WTC11 (cell line): ENCODE measurements around the gene MLEC. TPM values are rescaled to one million over a fixed set of nuclear protein-coding genes. Genes with fewer than 3 reads are reported as not detected.

Experiments used
- ATAC-seq: fragments of 200-7000 bp; cut with Tn5 transposase; 2 replicates; pipeline ENCODE4 v1.10.0; 2021; ENCODE audit warnings: mild to moderate bottlenecking, moderate library complexity
- CTCF ChIA-PET: fragments of 300-600 bp; sonication (Branson Sonifier 250); formaldehyde crosslinking; loops from one replicate; lab custom pipeline; 2021; ENCODE audit warnings: antibody characterized with exemption; lab: Charles Lee
- POLR2A ChIA-PET: fragments of 350-600 bp; sonication (Branson Sonifier 250); formaldehyde crosslinking; loops from one replicate; lab custom pipeline; 2021; ENCODE audit warnings: antibody characterized with exemption; lab: Charles Lee
- DNase-seq: peaks from one replicate; pipeline ENCODE4 v3.0.0; 2021; ENCODE audit warnings: low spot score
- H3K27ac Mint-ChIP-seq: 2 replicates; pipeline ENCODE4 v1.8.0; 2021; ENCODE audit warnings: mixed read lengths
- H3K27me3 Mint-ChIP-seq: 2 replicates; pipeline ENCODE4 v1.8.0; 2021; ENCODE audit warnings: low read depth, mild to moderate bottlenecking, moderate library complexity, mixed read lengths
- H3K36me3 Mint-ChIP-seq: 2 replicates; pipeline ENCODE4 v1.8.0; 2021; ENCODE audit warnings: mixed read lengths
- H3K4me1 Mint-ChIP-seq: 2 replicates; pipeline ENCODE4 v1.8.0; 2022; ENCODE audit warnings: mixed read lengths
- H3K4me3 Mint-ChIP-seq: 2 replicates; pipeline ENCODE4 v1.8.0; 2021; ENCODE audit warnings: mild to moderate bottlenecking, moderate library complexity, mixed read lengths
- H3K9me3 Mint-ChIP-seq: 2 replicates; pipeline ENCODE4 v1.8.0; 2021; ENCODE audit warnings: mixed read lengths
- ARID4B ChIP-seq: sonication (generic); formaldehyde crosslinking; IDR thresholded peaks from 2 replicates; pipeline ENCODE4 v1.8.0; 2023; ENCODE audit warnings: missing genetic modification reagents, mild to moderate bottlenecking, borderline replicate concordance
- ATF2 ChIP-seq: sonication (generic); formaldehyde crosslinking; IDR thresholded peaks from 2 replicates; pipeline ENCODE4 v1.8.1; 2022; ENCODE audit warnings: low read depth, missing genetic modification reagents, borderline replicate concordance
- ATF3 ChIP-seq: sonication (generic); formaldehyde crosslinking; conservative IDR thresholded peaks from 2 replicates; pipeline ENCODE4 v1.8.1; 2022; ENCODE audit warnings: mild to moderate bottlenecking, missing genetic modification reagents
- CBFB ChIP-seq: sonication (generic); formaldehyde crosslinking; IDR thresholded peaks from 2 replicates; pipeline ENCODE4 v1.8.1; 2022; ENCODE audit warnings: mild to moderate bottlenecking, low read depth, missing genetic modification reagents
- ELF4 ChIP-seq: sonication (generic); formaldehyde crosslinking; IDR thresholded peaks from 2 replicates; pipeline ENCODE4 v1.8.1; 2022; ENCODE audit warnings: low read depth, mild to moderate bottlenecking, moderate library complexity, missing genetic modification reagents
- ERG ChIP-seq: fragments of 250-450 bp; sonication (Bioruptor Pico); IDR thresholded peaks from 2 replicates; pipeline ENCODE4 v1.8.0; 2021; ENCODE audit warnings: mild to moderate bottlenecking
- FOXP1 ChIP-seq: sonication (generic); formaldehyde crosslinking; IDR thresholded peaks from 2 replicates; pipeline ENCODE4 v1.8.0; 2022; ENCODE audit warnings: missing genetic modification reagents, mild to moderate bottlenecking, moderate library complexity, borderline replicate concordance
- GRHL2 ChIP-seq: fragments of 250-450 bp; sonication (Bioruptor Pico); IDR thresholded peaks from 2 replicates; pipeline ENCODE4 v1.8.0; 2022; ENCODE audit warnings: mild to moderate bottlenecking, moderate library complexity; ENCODE audit not compliant: insufficient replicate concordance, severe bottlenecking
- HMGXB4 ChIP-seq: sonication (generic); formaldehyde crosslinking; IDR thresholded peaks from 2 replicates; pipeline ENCODE4 v1.8.1; 2023; ENCODE audit warnings: mild to moderate bottlenecking, moderate library complexity, missing genetic modification reagents
- JUN ChIP-seq: sonication (generic); formaldehyde crosslinking; IDR thresholded peaks from 2 replicates; pipeline ENCODE4 v1.8.0; 2023; ENCODE audit warnings: mild to moderate bottlenecking, missing genetic modification reagents
- PRDM15 ChIP-seq: sonication (generic); formaldehyde crosslinking; IDR thresholded peaks from 2 replicates; pipeline ENCODE4 v1.8.0; 2022; ENCODE audit warnings: missing genetic modification reagents
- RELA ChIP-seq: sonication (generic); formaldehyde crosslinking; IDR thresholded peaks from 2 replicates; pipeline ENCODE4 v1.8.1; 2022; ENCODE audit warnings: missing genetic modification reagents, mild to moderate bottlenecking, borderline replicate concordance
- TP53 ChIP-seq: sonication (generic); formaldehyde crosslinking; IDR thresholded peaks from 2 replicates; pipeline ENCODE4 v1.8.1; 2023; ENCODE audit warnings: mild to moderate bottlenecking, missing genetic modification reagents
- ZBTB21 ChIP-seq: sonication (generic); formaldehyde crosslinking; IDR thresholded peaks from 2 replicates; pipeline ENCODE4 v1.8.1; 2023; ENCODE audit warnings: mild to moderate bottlenecking, missing genetic modification reagents, borderline replicate concordance
- ZMAT4 ChIP-seq: fragments of 250-450 bp; sonication (Bioruptor Pico); IDR thresholded peaks from 2 replicates; pipeline ENCODE4 v1.9.0; 2021; ENCODE audit warnings: mild to moderate bottlenecking
- ZNF138 ChIP-seq: sonication (generic); formaldehyde crosslinking; conservative IDR thresholded peaks from 2 replicates; pipeline ENCODE4 v1.8.1; 2022; ENCODE audit warnings: mild to moderate bottlenecking, moderate library complexity, missing genetic modification reagents
- ZNF263 ChIP-seq: sonication (generic); formaldehyde crosslinking; IDR thresholded peaks from 2 replicates; pipeline ENCODE4 v1.8.1; 2022; ENCODE audit warnings: low read depth, mild to moderate bottlenecking, moderate library complexity, missing genetic modification reagents
- ZNF423 ChIP-seq: fragments of 250-450 bp; sonication (Bioruptor Pico); IDR thresholded peaks from 2 replicates; pipeline ENCODE4 v2.1.2; 2022; ENCODE audit warnings: mild to moderate bottlenecking, moderate library complexity
- total RNA-seq: library from RNA; stranded (reverse); gene quantifications from 3 replicates; pipeline ENCODE4 v1.2.3, GENCODE V29; 2021

MLEC gene
- total RNA-seq, 1 experiment from 2014 or later = 278 TPM

GRCh38 chr12:120721866-120722265, 34.9 kb downstream of the MLEC start (continued):
- no peak for TF ChIP-seq ZNF138 (CRISPR knock-in tag)
- TF ChIP-seq ZNF263 (CRISPR knock-in tag) = no peak
- TF ChIP-seq HMGXB4 = no peak

- POLR2A ChIA-PET = no interaction called here
- Mint-ChIP-seq H3K27me3 (peaks cover 4% of the 10 kb centered on the region; the same call in 1 of the 2 replicates), H3K4me1 (peaks cover 13% of the 10 kb centered on the region), H3K36me3 (peaks cover 52% of the 10 kb centered on the region), H3K27ac (no peak overlapping the region), H3K4me3 (no peak overlapping the region), H3K9me3 (no peaks in the 10 kb centered on the region)
- DNase-seq (no peak), ATAC-seq (no peak)
- TF ChIP-seq ELF4 (CRISPR knock-in tag) (no peak), TP53 (CRISPR knock-in tag) (no peak), ZNF423 (CRISPR knock-in tag) (no peak), PRDM15 (CRISPR knock-in tag) (no peak), ZBTB21 (CRISPR knock-in tag) (no peak), ATF2 (CRISPR knock-in tag) (no peak), FOXP1 (CRISPR knock-in tag) (no peak), ARID4B (CRISPR knock-in tag) (no peak), CBFB (CRISPR knock-in tag) (no peak), JUN (CRISPR knock-in tag) (no peak), ATF3 (no peak), GRHL2 (no peak), ERG (no peak), ZMAT4 (CRISPR knock-in tag) (no peak), RELA (CRISPR knock-in tag) (no peak)
- CTCF ChIA-PET = no interaction called here
Observed at GRCh38 chr12:120722784-120723183, 35.8 kb downstream of the MLEC start.
